GM13977 (cell line): ENCODE measurements around the gene COL20A1.

Source experiments
- DNase-seq: peaks from one replicate; pipeline ENCODE4 v3.0.0; 2012; ENCODE audit warnings: low spot score
- CTCF ChIP-seq: IDR thresholded peaks from 2 replicates; pipeline ENCODE4 v1.5.1; 2012; ENCODE audit warnings: mild to moderate bottlenecking, control low read depth; ENCODE audit not compliant: insufficient read depth; ENCODE audit errors: extremely low read depth, missing control alignments
- in situ Hi-C: fragments of 300-500 bp; cut with MboI; formaldehyde crosslinking; loops from one replicate; pipeline ENCODE4 v1.12.0; 2022; ENCODE audit warnings: low sequenced_read_pairs, low pct_unique_long_range_greater_than_20kb, mixed read lengths, inconsistent platforms; ENCODE audit not compliant: unreplicated experiment

The COL20A1 gene

GRCh38 chr20:63311186-63311832, 18.3 kb downstream of the COL20A1 start:
- in situ Hi-C loops = no loop called here
- TF ChIP-seq CTCF = no peak
- no peak for DNase-seq

GRCh38 chr20:63311833-63312243, 18.9 kb downstream of the COL20A1 start:
- DNase-seq = no peak
- no peak for TF ChIP-seq CTCF
- in situ Hi-C loops = no loop called here

GRCh38 chr20:63312273-63312672, 19.3 kb downstream of the COL20A1 start:
- in situ Hi-C loops = no loop called here
- DNase-seq = no peak
- TF ChIP-seq CTCF = no peak

DNA sequence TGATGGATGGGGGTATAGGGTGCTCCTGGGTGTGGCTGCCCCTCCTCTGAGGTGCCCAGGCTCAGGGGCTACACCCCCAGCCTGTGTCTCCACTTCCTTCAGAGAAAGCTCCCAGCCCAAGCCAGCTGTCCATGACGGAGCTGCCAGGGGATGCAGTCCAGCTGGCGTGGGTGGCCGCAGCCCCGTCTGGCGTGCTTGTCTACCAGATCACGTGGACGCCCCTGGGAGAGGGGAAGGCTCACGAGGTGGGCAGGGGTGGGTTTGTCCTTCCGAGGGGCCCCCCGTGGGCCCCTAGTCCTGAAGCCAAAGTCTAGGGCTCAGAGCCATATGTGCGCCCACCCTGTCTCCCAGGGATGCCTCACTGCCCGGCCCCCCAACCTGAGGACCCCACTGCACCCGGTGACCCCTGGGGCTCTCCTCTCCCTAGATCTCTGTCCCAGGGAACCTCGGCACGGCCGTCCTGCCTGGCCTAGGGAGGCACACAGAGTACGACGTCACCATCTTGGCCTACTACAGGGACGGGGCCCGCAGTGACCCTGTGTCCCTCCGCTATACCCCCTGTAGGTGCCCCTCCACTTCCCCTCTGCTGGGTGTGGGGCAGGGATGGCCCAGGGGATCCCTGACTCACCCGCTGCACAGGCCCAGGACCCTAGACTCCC, 19.8 kb downstream of the COL20A1 start:
- in situ Hi-C loops = no loop called here
- no peak for DNase-seq
- no peak for TF ChIP-seq CTCF

DNA sequence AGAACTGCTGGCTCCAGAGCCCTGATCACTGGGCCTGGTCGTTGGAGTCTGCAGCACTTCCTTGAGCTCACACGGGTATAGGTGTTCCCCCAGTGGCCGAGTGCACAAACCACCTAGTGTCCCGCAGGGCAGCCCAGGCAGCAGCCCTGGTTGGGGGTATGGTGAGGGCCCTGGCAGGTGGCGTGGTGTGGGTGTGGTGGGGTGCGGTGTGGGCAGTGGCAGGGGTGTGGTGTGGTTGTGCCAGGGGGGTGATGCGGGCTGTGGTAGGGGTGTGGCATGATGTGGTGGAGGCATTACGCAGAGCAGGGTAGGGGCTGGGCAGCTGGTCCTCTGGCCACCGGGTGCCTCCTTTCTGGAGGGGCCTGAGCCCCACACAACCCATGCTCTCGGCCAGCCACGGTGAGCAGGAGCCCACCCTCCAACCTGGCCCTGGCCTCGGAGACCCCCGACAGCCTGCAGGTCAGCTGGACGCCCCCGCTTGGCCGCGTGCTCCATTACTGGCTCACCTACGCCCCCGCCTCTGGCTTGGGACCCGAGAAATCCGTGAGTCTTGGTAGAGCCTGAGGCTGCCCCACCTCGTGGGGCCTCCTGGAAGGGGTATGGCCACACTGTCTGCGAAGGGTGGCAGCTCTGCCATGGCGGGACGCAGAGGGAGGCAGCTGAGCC, 20.5 kb downstream of the COL20A1 start:
- no peak for DNase-seq

GRCh38 chr20:63314015-63314471, 21.1 kb downstream of the COL20A1 start:
- TF ChIP-seq CTCF = no peak
- DNase-seq = no peak
- in situ Hi-C loops = no loop called here

More for the DNA sequence above, 20.5 kb downstream of the COL20A1 start:
- TF ChIP-seq CTCF = no peak
- in situ Hi-C loops = no loop called here
